ENCODE measurements around the gene NCAM2. TPM values are rescaled to one million over a fixed set of nuclear protein-coding genes. Genes with fewer than 3 reads are reported as not detected.

The NCAM2 gene
- total and polyA plus RNA-seq, 2 of the 8 experiments (the other 6 are each of a cell fraction or from before 2014, with no cell fraction given), result 0.14 to 1.1 TPM

GRCh38 chr21:21231913-21232312 is 233.7 kb downstream of the NCAM2 start:
- Histone ChIP-seq H4K91ac (replicated peaks; ENCODE audit: insufficient read length, low read length) (no peak overlapping the region), H3K9me3 (ENCODE audit: insufficient read depth in 2 of 2, low read depth in 1 of 2, low read length in 1 of 2) (no peaks in the 10 kb centered on the region), H2BK20ac (ENCODE audit: low read length) (no peak overlapping the region), H3K79me2 (ENCODE audit: control insufficient read depth in 1 of 2, insufficient read depth in 2 of 2, low read length in 2 of 2) (no peaks in the 10 kb centered on the region), H3K56ac (replicated peaks; ENCODE audit: insufficient read length, low read depth, low read length) (no peak overlapping the region), H4K20me1 (replicated peaks in 1 of 2; ENCODE audit: control insufficient read depth in 1 of 2, insufficient read depth in 2 of 2, low read length in 2 of 2) (no peaks in the 10 kb centered on the region), H3K36me3 (ENCODE audit: control insufficient read depth in 2 of 4, insufficient read depth in 4 of 4, low read length in 3 of 4) (no peaks in the 10 kb centered on the region), H3K4me1 (replicated peaks in 1 of 4; ENCODE audit: control insufficient read depth in 3 of 4, insufficient read depth in 4 of 4, low read length in 3 of 4) (no peaks in the 10 kb centered on the region), H3K27me3 (replicated peaks in 1 of 4; ENCODE audit: control insufficient read depth in 3 of 4, extremely low read depth in 1 of 4, insufficient read depth in 3 of 4, low read length in 3 of 4) (no peaks in the 10 kb centered on the region), H3K4ac (replicated peaks; ENCODE audit: insufficient read length, low read depth, low read length) (no peak overlapping the region), H3K23me2 (ENCODE audit: low read depth, low read length) (no peaks in the 10 kb centered on the region), H3K23ac (ENCODE audit: insufficient read length) (no peak overlapping the region), H4K8ac (ENCODE audit: extremely low read depth, insufficient read depth, low read length) (no peak overlapping the region), H3K14ac (ENCODE audit: insufficient read length) (no peak overlapping the region), H3K4me3 (ENCODE audit: extremely low read depth in 1 of 4, insufficient read depth in 2 of 4, low read depth in 3 of 4, low read length in 4 of 4) (no peak overlapping the region), H2BK120ac (replicated peaks; ENCODE audit: low read depth, low read length) (no peak overlapping the region), H3K27ac (ENCODE audit: low read depth, low read length) (no peak overlapping the region), H3K18ac (ENCODE audit: extremely low read depth, low read length) (no peak overlapping the region), H2BK12ac (ENCODE audit: low read depth, low read length) (no peak overlapping the region), H2AK5ac (ENCODE audit: low read depth, low read length) (no peak overlapping the region), H3K4me2 (ENCODE audit: insufficient read depth in 1 of 2, low read depth in 2 of 2, low read length in 2 of 2) (no peak overlapping the region), H2AFZ (ENCODE audit: low read length) (no peak overlapping the region), H2BK15ac (ENCODE audit: low read length) (no peak overlapping the region), H3K79me1 (ENCODE audit: low read depth, low read length) (no peaks in the 10 kb centered on the region), H2BK5ac (ENCODE audit: low read depth, low read length) (no peak overlapping the region), H3K9ac (replicated peaks in 1 of 4; ENCODE audit: extremely low read depth in 1 of 4, low read depth in 3 of 4, low read length in 3 of 4) (no peak overlapping the region), H4K5ac (ENCODE audit: insufficient read length, low read depth, low read length) (no peak overlapping the region)
- ChIA-PET CTCF (ENCODE audit: partially characterized antibody) (interaction anchor here (0.6 to 1.5 kb wide), 4 partner anchors 17 to 690 kb away, joined by 3 read pairs; no protein-coding TSS in a partner anchor), POLR2A (ENCODE audit: partially characterized antibody) (interaction anchor here (0.8 kb wide), 1 partner anchor 165 kb away, joined by 3 read pairs; no protein-coding TSS in a partner anchor)
- FAIRE-seq (no peak), DNase-seq (ENCODE audit: low read depth in 1 of 2, low spot score in 2 of 2) (no peak)
- TF ChIP-seq PHF8 (conservative IDR thresholded peaks at IDR 0.05; ENCODE audit: low read depth, low read length) (no peak), TBP (IDR thresholded peaks at IDR 0.05; ENCODE audit: low read depth, low read length) (no peak)
- TF ChIP-seq, protein P1, sequence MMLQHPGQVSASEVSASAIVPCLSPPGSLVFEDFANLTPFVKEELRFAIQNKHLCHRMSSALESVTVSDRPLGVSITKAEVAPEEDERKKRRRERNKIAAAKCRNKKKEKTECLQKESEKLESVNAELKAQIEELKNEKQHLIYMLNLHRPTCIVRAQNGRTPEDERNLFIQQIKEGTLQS (IDR thresholded peaks at IDR 0.05; ENCODE audit: insufficient read depth, low read depth, low read length), result no peak
- WGBS, 2 experiments (ENCODE audit: extremely low coverage in 1 of 2, insufficient coverage in 1 of 2, insufficient read length in 1 of 2, insufficient replicate concordance in 2 of 2, low coverage in 1 of 2, low lambda C conversion rate in 2 of 2, missing lambda C conversion rate in 1 of 2), result 26% methylated on average over 1 of the region's 1 CpG; no CpG with 5 or more reads in 1 of the 2 experiments
